Measurements from ENCODE around the gene TRIM3.

The TRIM3 gene

GRCh38 chr11:6488821-6489220, 15.1 kb upstream of the TRIM3 start:
- DNase-seq, result no peak
- H3K4me3 ChIP-seq (ENCODE audit: low read depth, low read length), result no peak overlapping the region
- H3K27ac ChIP-seq, result no peak overlapping the region
- no peak for TF ChIP-seq CTCF (IDR thresholded peaks at IDR 0.05; ENCODE audit: low read depth, low read length, missing control alignments)
- H3K36me3 ChIP-seq (replicated peaks), result peaks cover 24% of the 10 kb centered on the region
- no peaks in the 10 kb centered on the region for H3K27me3 ChIP-seq (replicated peaks)
- in situ Hi-C loops (cut with HindIII; ENCODE audit: low pct_ligation_motif_present, low sequenced_read_pairs), result no loop called here

DNA sequence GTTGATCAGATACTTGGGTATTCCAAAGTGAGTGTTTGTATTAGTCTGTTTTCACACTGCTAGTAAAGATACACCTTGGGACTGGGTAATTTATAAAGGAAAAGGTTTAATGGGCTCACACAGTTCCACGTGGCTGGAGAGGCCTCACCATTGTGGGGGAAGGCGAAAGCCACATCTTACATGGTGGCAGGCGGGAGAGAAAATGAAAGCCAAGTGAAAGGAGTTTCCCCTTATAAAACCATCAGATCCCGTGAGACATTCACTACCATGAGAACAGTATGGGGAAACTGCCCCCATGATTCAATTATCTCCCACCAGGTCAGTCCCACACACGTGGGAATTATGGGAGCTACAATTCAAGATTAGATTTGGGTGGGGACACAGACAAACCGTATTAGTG, 14.6 kb upstream of the TRIM3 start:
- no peak overlapping the region for H3K27ac ChIP-seq
- H3K27me3 ChIP-seq (replicated peaks), result no peaks in the 10 kb centered on the region
- H3K36me3 ChIP-seq (replicated peaks), result peaks cover 25% of the 10 kb centered on the region
- no peak for TF ChIP-seq CTCF (IDR thresholded peaks at IDR 0.05; ENCODE audit: low read depth, low read length, missing control alignments)
- no peak overlapping the region for H3K4me3 ChIP-seq (ENCODE audit: low read depth, low read length)
- DNase-seq, result no peak
- in situ Hi-C loops (cut with HindIII; ENCODE audit: low pct_ligation_motif_present, low sequenced_read_pairs), result no loop called here

DNA sequence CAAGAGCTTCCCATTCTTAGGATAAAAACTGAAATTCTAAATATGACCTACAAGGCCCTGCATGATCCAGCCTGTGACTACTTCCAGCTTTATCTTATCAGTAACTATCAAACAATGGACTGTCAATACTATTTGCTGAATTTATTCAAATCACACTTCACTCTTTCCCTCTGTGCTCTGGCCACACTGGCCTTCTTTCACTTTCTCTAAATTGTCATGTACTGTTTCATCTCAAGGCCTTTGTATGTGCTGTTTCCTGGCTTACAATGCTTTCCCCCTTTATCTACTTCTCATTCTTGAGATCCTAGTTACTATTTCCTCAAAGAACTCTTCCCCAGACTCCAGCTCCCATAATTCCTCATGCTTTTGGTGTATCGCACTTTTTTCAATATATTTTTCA, 13.2 kb upstream of the TRIM3 start:
- no peak for TF ChIP-seq CTCF (IDR thresholded peaks at IDR 0.05; ENCODE audit: low read depth, low read length, missing control alignments)
- no peak overlapping the region for H3K27ac ChIP-seq

GRCh38 chr11:6486256-6486655, 12.5 kb upstream of the TRIM3 start:
- Histone ChIP-seq H3K4me3 (ENCODE audit: low read depth, low read length) (no peak overlapping the region), H3K27ac (no peak overlapping the region), H3K36me3 (replicated peaks) (peaks cover 29% of the 10 kb centered on the region), H3K27me3 (replicated peaks) (no peaks in the 10 kb centered on the region)
- DNase-seq, result no peak
- in situ Hi-C loops (cut with HindIII; ENCODE audit: low pct_ligation_motif_present, low sequenced_read_pairs), result no loop called here
- TF ChIP-seq CTCF (IDR thresholded peaks at IDR 0.05; ENCODE audit: low read depth, low read length, missing control alignments), result no peak

More for the DNA sequence above, 13.2 kb upstream of the TRIM3 start:
- Histone ChIP-seq H3K4me3 (ENCODE audit: low read depth, low read length) (no peak overlapping the region), H3K27me3 (replicated peaks) (no peaks in the 10 kb centered on the region), H3K36me3 (replicated peaks) (peaks cover 29% of the 10 kb centered on the region)
- in situ Hi-C loops (cut with HindIII; ENCODE audit: low pct_ligation_motif_present, low sequenced_read_pairs), result no loop called here
- no peak for DNase-seq

DNA sequence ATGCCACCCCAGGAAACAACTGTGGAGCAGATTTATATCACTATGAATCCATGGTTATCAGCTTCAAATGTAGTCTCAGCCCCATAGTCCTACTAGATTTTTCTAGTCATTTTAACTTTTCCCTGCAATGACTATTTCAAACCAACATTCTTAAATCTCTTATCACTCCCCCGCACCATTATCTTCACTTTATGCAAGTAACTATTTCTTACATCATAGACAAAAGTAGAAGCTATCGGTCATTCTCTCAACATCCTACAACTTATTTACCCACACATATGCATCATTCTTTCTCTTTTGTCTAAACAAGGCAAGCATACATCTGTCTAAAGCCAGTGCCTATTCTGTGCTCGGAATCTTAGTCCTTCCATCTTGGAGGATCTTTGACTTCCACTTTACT, 11.9 kb upstream of the TRIM3 start:
- Histone ChIP-seq H3K27ac (no peak overlapping the region), H3K27me3 (replicated peaks) (no peaks in the 10 kb centered on the region), H3K4me3 (ENCODE audit: low read depth, low read length) (no peak overlapping the region), H3K36me3 (replicated peaks) (peaks cover 29% of the 10 kb centered on the region)
- in situ Hi-C loops (cut with HindIII; ENCODE audit: low pct_ligation_motif_present, low sequenced_read_pairs), result no loop called here
- TF ChIP-seq CTCF (IDR thresholded peaks at IDR 0.05; ENCODE audit: low read depth, low read length, missing control alignments), result no peak
- no peak for DNase-seq

- Histone ChIP-seq H3K27ac (no peak overlapping the region), H3K4me3 (ENCODE audit: low read depth, low read length) (no peak overlapping the region), H3K27me3 (replicated peaks) (no peaks in the 10 kb centered on the region), H3K36me3 (replicated peaks) (peaks cover 38% of the 10 kb centered on the region)
- in situ Hi-C loops (cut with HindIII; ENCODE audit: low pct_ligation_motif_present, low sequenced_read_pairs), result no loop called here
- no peak for TF ChIP-seq CTCF (IDR thresholded peaks at IDR 0.05; ENCODE audit: low read depth, low read length, missing control alignments)
- no peak for DNase-seq
Measured at GRCh38 chr11:6483015-6483414, 9.3 kb upstream of the TRIM3 start.
